ENCODE measurements around the gene MYADML2.

MYADML2 gene

DNA sequence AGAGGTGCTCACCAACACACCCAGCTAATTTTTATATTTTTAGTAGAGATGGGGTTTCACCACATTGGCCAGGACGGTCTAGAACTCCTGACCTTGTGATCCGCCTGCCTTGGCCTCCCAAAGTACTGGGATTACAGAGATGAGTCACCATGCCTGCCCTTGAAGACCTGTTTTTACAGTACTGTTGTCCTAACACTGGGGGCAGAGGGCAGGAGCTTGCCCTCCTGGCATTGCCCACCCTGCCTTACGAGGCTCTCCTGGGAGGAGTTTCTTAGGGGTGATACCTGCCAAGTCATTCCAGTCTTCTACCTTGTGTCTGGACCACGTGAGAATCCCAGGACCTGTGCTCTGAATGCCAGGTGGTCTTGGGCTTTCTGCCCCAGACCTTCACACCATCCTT, 33.1 kb upstream of the MYADML2 start:
- DNase-seq (ENCODE audit: extremely low spot score, insufficient read length, low read depth) = no peak
- FAIRE-seq = no peak

- no peak for FAIRE-seq
Observed at GRCh38 chr17:81978524-81979298, 31.7 kb upstream of the MYADML2 start.

GRCh38 chr17:81977211-81977808, 30.3 kb upstream of the MYADML2 start, which contains the start of gene ASPSCR1:
Gene ASPSCR1, plus strand, starts transcription at chr17:81977629. Its CDS starts 18 bp downstream, at chr17:81977647.
- FAIRE-seq = peak; percentile 82

More at GRCh38 chr17:81978524-81979298, 31.7 kb upstream of the MYADML2 start:
- DNase-seq (ENCODE audit: extremely low spot score, insufficient read length, low read depth) = no peak

GRCh38 chr17:81976332-81977210, 29.5 kb upstream of the MYADML2 start:
- FAIRE-seq = no peak
- no peak for DNase-seq (ENCODE audit: extremely low spot score, insufficient read length, low read depth)

More at GRCh38 chr17:81977211-81977808, 30.3 kb upstream of the MYADML2 start, which contains the start of gene ASPSCR1:
- peak; percentile 88 for DNase-seq (ENCODE audit: extremely low spot score, insufficient read length, low read depth)

DNA sequence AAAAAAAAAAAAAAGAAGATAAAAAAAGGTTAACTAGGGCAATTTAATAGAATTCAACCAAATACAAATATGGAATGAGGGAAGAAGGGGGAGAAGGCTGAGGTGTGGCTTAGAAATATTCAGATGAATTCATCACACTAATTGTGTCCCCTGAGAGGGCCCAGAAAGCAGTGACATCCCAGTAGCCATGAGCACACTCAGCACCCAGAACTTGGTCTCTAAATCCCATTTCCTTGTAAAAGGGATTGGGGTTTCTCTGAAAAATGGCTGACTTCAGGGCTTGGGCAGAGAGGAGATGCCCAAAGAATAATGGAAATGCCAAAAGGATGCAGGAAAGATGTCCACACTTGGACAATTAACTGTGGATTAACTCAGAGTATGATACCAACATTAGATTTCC, 26.4 kb upstream of the MYADML2 start:
- DNase-seq (ENCODE audit: extremely low spot score, insufficient read length, low read depth) (no peak), FAIRE-seq (no peak)

DNA sequence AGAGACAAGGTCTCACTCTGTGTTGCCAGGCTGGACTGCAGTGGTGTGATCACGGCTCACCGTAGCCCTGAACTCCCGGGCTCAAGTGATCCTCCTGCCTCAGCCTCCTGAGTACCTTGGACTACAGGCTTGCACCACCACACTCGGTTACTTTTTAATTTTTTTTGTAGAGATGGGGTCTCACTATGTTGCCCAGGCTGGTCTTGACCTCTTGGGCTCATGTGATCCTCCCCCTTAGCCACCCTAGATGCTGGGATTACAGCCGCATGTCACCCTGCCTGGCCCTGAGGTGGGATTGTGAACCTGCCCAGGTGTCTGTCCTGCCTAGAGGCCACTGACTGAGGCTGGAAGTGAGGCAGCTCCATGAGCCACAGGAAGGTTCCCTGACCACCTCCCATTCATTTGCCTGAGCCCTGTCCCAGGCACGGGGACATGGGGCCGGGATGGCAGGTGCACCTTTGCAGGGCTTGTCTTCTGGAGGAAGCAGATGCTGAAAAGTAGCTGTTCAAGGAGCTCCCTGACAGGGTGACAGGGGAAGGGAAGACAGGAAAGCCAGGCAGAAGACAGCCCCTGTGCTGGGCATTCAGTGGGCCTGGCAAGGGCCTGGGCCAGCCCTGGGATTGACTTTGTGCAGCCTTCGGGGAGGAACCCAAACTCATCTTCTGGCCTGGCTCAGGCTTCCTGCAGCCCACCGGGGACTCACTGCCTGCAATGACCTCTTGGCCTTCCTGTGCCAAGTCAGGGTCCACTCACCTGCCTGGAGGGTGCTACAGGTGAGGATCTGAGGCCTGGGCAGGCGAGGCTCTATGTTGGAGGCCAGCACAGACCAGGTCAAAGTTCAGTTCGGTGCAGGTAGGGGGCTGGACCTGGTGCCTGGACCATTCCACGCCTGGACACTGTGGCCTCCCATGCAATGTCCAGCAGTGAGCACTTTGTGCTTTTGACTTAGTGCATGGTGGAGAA, 22.1 kb upstream of the MYADML2 start:
- DNase-seq (ENCODE audit: extremely low spot score, insufficient read length, low read depth) = no peak
- FAIRE-seq = no peak

- DNase-seq (ENCODE audit: extremely low spot score, insufficient read length, low read depth) (no peak), FAIRE-seq (no peak)
Observed at GRCh38 chr17:81968396-81968745, 21.3 kb upstream of the MYADML2 start.

DNA sequence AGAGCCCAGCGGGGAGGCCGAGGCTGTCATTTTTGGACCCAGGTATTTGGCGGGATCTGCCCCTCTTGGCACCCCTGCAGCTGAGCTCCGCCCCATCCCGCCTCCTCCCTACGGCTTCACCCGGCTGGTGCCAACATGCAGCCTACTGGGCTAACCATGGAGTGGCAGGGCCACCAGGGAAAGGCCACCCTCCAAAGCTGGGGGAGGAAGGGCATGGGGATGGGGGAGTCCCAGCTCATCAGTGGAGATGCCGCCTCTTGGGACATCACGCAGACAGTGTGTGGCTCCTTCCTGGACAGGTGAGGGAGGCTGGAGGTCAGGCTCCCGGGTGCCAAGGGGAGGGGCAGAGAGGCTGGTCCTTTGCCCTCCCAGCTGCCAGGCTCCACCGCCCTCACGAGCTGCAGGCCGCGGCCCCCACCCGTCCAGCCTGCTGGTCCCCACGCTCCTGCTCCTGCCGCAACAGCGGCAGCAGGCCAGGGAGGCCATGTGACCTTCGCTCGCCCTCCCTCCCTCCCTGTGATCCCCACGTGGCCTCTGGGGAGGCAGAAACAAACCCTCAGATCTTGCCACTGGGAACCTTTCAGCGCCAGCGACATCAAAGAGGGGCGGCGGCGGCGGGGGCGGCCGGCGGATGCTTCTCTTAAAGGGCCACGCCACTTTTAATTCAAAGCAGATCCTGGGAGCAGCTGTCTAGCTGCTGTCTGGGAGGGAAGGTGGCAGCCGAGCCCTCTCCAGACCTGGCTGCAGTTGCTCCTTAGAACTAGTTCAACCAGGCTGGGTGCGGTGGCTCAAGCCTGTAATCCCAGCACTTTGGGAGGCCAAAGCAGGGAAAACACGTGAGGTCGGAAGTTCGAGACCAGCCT, 20.7 kb upstream of the MYADML2 start:
- DNase-seq (ENCODE audit: extremely low spot score, insufficient read length, low read depth) = peak; percentile 74
- FAIRE-seq = peak; percentile 70

DNA sequence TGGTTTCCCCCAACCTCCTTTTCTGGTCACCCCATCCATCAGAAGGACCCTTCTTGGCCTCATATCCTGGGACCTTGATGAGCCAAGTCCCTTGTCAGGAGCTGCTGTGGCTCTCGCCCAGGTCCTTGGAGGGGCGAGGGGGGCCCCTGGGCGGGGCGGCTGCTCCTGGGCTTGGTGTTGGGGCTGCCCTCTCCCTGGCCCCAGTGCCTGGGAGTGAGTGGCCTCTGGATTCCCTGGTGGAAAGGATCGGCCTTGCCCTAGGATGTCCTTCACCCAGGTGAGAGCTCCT, 20.2 kb upstream of the MYADML2 start:
- FAIRE-seq (no peak), DNase-seq (ENCODE audit: extremely low spot score, insufficient read length, low read depth) (no peak)

DNA sequence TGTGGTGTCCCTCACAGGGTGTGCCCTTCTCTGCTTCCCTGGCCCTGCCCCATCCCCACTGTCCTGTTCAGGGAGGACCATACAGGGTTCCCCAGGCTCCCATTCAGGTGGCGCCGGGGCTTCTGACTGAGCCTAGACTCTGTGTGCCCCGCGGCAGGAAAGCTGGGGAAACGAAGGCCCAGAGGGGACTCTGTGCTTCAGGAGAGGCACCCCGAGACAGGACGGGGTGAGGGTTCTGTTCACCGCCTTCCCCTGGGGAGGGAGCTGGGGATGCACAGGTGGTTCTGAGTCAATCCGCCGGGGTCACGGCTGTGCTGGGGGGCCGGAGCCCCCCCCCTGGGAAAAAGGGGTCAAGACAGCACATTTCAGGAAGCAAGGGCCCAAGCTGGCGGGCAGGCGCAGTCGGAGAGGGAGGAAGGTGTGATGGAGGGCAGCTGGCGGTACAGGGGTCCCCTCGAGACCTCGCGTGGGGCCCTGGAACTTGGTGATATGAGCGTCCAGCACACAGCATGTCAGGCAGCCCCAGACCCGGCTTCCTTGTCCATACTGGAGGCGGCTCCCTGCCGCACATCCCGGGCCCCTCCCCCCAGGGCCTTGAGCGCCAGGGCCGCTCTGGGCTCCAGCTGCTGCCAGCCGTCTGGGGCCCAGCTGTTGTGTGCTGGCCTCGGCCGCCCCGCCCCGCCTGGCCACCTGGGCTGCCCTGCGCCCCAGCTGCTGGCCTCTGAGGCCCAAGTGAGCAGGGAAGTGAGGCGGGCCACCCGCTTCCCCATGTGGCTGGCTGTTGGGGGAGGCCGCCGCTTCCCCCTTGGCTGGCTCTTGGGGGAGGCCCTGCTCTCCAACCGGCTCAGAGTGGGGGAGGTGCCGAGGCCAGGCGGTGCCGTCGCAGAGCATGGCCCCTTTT, 19.6 kb upstream of the MYADML2 start:
- FAIRE-seq = no peak
- no peak for DNase-seq (ENCODE audit: extremely low spot score, insufficient read length, low read depth)

GRCh38 chr17:81964081-81964849, 17.2 kb upstream of the MYADML2 start:
- DNase-seq (ENCODE audit: extremely low spot score, insufficient read length, low read depth) (no peak), FAIRE-seq (no peak)

DNA sequence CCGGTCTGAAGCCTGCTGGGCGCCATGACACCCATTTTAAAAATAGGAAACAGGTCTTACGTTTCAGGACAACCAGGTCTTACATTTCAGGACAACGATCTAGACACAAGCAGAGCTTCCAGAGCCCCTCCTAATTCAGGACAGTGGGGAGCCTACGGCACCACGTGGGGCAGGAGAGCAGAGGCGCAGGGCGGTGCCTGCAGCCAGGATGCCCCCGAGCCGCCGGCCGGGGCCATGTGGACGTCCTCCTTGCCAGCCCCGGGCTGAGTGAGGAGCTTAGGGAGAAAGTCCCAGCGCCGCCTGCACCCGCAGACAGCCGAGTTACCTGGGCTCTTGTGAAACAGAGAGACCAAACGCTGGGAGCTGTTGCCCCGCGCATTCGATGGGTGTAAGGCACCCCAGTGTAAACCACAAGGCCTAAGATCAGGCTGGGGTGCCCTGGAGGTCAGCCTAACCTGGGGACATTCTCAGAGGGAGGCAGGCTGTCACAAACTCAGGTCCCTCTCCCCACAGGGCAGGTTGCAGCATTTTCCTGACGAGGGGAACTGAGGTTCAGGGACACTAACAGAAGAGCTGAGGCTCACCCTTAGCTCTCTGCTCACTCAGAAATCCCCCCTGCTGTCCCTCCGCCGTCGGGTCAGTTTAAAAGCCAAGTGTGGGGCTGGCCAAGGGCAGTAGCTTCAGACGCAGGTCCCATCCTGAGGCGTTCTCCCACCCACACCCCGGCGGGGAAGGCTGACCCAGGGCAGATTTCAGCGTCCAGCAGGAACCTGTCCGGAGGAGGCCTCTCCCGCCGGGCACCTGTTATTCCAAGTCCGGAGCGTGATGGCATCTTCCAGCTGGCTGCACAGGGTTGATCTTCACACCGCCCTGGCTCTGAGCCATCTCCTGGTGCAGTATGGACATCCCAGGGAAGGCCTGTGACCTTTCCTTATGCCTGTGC, 15.7 kb upstream of the MYADML2 start:
- DNase-seq (ENCODE audit: extremely low spot score, insufficient read length, low read depth) (no peak), FAIRE-seq (no peak)

DNA sequence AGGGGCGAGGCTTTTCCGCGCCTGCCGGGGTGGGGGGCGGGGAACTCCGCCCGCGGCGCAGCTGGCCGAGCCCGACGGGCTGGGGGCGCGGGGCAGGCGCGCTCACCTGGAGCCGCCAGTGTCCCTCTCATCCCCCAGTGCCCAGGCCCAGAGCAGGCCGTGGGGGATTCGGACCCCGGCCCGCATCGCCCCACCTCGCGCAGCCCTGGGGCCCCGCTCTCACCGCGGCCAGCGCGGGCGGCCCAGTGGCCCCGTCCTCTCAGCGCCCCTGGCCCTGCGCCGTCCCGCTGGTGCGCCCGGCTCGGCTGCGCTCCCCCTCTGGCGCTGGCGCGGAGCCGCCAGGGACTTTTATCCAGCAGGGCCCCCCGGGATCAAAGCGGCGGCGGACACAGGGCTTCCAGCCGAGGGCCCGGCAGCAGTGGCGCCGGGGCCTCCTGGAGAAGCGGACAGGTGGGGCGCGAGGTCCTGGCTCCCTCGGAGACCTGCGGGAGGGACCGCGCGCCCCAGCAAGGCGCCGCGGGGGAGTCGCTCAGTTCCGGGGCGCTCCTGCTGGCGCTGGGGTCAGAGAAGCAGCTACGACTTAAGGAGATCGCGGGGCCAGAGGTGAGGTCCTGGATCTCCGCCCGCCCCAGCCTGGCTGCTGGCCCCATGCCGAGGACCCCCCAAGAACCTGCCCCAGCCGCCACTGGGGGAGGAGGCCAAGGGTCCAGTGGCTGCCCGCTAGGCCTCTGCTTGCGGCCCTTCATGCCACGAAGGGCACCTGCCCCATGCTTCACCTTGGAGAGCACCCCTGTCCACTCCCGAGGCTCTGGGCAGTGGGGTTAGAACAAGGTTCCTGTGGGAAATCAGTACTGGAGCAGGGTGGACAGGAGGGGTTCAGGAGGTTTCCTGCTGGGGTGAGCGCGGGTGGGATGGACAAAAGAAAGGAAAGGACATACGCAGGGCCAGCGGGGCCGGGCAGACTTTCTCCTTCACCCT, 14.8 kb upstream of the MYADML2 start:
- DNase-seq (ENCODE audit: extremely low spot score, insufficient read length, low read depth) (no peak), FAIRE-seq (no peak)

DNA sequence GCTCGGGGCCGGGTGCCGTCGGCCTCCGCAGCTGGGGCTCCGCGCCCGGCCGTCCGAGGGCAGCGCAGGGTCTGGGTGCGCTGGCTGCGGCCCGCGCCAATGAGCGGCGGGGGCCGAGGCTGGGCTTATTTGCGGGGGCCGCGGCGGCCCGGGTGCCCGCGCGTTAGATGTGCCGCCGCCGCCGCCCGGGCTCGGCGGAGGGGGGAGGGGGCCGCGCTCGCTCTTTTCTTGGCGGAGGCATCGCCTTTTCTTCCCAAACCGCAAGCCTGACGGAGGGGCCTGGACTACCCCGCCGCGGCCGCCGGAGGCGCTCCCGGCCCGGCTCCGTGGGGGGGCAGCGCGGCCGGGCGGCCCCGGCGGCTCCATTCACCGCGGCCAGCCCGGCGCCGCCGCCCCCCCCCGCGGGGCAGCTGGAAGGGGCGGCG, 14.1 kb upstream of the MYADML2 start, which contains the start of gene NOTUM:
Gene NOTUM (minus strand): TSS at position 101 of the 425 bp plus-strand sequence. CDS start 278 bp downstream, outside the sequence.
- no peak for FAIRE-seq
- no peak for DNase-seq (ENCODE audit: extremely low spot score, insufficient read length, low read depth)

Data from GM18507 (cell line).